Superior temporal gyrus (tissue), 1 donor: Measurements from ENCODE around the gene CRTC2.

ENCODE experiments used
- DNase-seq: peaks from one replicate; pipeline ENCODE4 v3.0.0-alpha.2; 2016; ENCODE audit errors: extremely low spot score

The CRTC2 gene

GRCh38 chr1:153976819-153977249 lies 18.4 kb upstream of the CRTC2 start:
- DNase-seq, result no peak

- no peak for DNase-seq
Observed at GRCh38 chr1:153973525-153973924, 15.1 kb upstream of the CRTC2 start.

GRCh38 chr1:153973071-153973470 lies 14.7 kb upstream of the CRTC2 start:
- DNase-seq, result no peak

- DNase-seq, result no peak
Observed at GRCh38 chr1:153970346-153970745, 11.9 kb upstream of the CRTC2 start.

- DNase-seq, result no peak
Observed at GRCh38 chr1:153968972-153969371, 10.6 kb upstream of the CRTC2 start.

GRCh38 chr1:153968408-153968807 lies 10.0 kb upstream of the CRTC2 start:
- no peak for DNase-seq

GRCh38 chr1:153968000-153968363 lies 9.6 kb upstream of the CRTC2 start:
- DNase-seq, result no peak

- DNase-seq, result peak; percentile 99
Observed at GRCh38 chr1:153967107-153967999, 8.9 kb upstream of the CRTC2 start, which contains the start of gene CREB3L4. Gene CREB3L4 (plus strand): TSS chr1:153967902. CDS start chr1:153968526, 624 bp downstream.

- no peak for DNase-seq
Observed at GRCh38 chr1:153963850-153964331, 5.5 kb upstream of the CRTC2 start.

- DNase-seq, result peak; percentile 99
Observed at GRCh38 chr1:153963030-153963849, 4.8 kb upstream of the CRTC2 start, which contains the start of gene SLC39A1. Gene SLC39A1 (minus strand): TSS chr1:153963537. CDS start chr1:153962715, 822 bp downstream.

- DNase-seq, result no peak
Observed at GRCh38 chr1:153962088-153963029, 3.9 kb upstream of the CRTC2 start.

- DNase-seq, result no peak
Observed at GRCh38 chr1:153961421-153961820, 3.0 kb upstream of the CRTC2 start.

GRCh38 chr1:153960206-153960605 lies 1.8 kb upstream of the CRTC2 start:
- no peak for DNase-seq

GRCh38 chr1:153959454-153959853 lies 1.0 kb upstream of the CRTC2 start:
- no peak for DNase-seq

- DNase-seq, result no peak
Observed at GRCh38 chr1:153958961-153959260, 499 bp upstream of the CRTC2 start.

- no peak for DNase-seq
Observed at GRCh38 chr1:153957744-153958110, 685 bp downstream of the CRTC2 start.

- no peak for DNase-seq
Observed at GRCh38 chr1:153956997-153957715, 1.3 kb downstream of the CRTC2 start.

- DNase-seq, result no peak
Observed at GRCh38 chr1:153954826-153955225, 3.6 kb downstream of the CRTC2 start.

GRCh38 chr1:153953859-153954365 lies 4.5 kb downstream of the CRTC2 start:
- no peak for DNase-seq

- no peak for DNase-seq
Observed at GRCh38 chr1:153951801-153952200, 6.6 kb downstream of the CRTC2 start.

- DNase-seq, result no peak
Observed at GRCh38 chr1:153951183-153951582, 7.2 kb downstream of the CRTC2 start.
